Ascending aorta (tissue), 2 donors: ENCODE results near the gene ARL3. TPM values are rescaled to one million over a fixed set of nuclear protein-coding genes. Genes with fewer than 3 reads are reported as not detected.

Experiments
- DNase-seq, 2 donors: peaks; one replicate each; pipeline ENCODE4 v3.0.0-alpha.2; 2019; ENCODE audit warnings: low spot score in 2 of 2
- H3K27ac ChIP-seq, 2 donors: fragments of 200-600 bp; sonication (generic); one replicate each; pipeline ENCODE4 v1.5.1; 2016 to 2017; ENCODE audit warnings: mild to moderate bottlenecking in 1 of 2
- H3K27me3 ChIP-seq: fragments of 200-600 bp; sonication (generic); one replicate; pipeline ENCODE4 v1.5.1; 2017
- H3K36me3 ChIP-seq, 2 donors: fragments of 200-600 bp; sonication (generic); one replicate each; pipeline ENCODE4 v1.5.1; 2016
- H3K4me1 ChIP-seq, 2 donors: fragments of 200-600 bp; sonication (generic); one replicate each; pipeline ENCODE4 v1.5.1; 2016 to 2017; ENCODE audit warnings: mild to moderate bottlenecking in 1 of 2
- H3K4me3 ChIP-seq, 2 donors: fragments of 200-600 bp; sonication (generic); one replicate each; pipeline ENCODE4 v1.5.1; 2016 to 2017; ENCODE audit warnings: mild to moderate bottlenecking in 1 of 2
- H3K9me3 ChIP-seq, 2 donors: fragments of 200-600 bp; sonication (generic); one replicate each; pipeline ENCODE4 v1.5.1; 2016
- CTCF ChIP-seq, 3 experiments: fragments of 200-600 bp in 2 of 3; fragments of 450-650 bp in 1 of 3; sonication (generic) in 2 of 3; IDR thresholded peaks; one replicate each; pipeline ENCODE4 v1.5.1; 2016 to 2019; ENCODE audit warnings: antibody characterized with exemption in 3 of 3, mild to moderate bottlenecking in 1 of 3, moderate library complexity in 1 of 3
- intact Hi-C: fragments of 100-400 bp; cut with DNase I; formaldehyde crosslinking; loops from one replicate; pipeline ENCODE4 v1.15.1; 2023
- total RNA-seq: library from RNA; depleted of rRNA; stranded (reverse); fragments of >200 nt; gene quantifications from one replicate; pipeline ENCODE4 v1.1.0, GENCODE V29; 2016

ARL3 gene
- total RNA-seq, 1 donor from 2014 or later: 2.0 TPM

GRCh38 chr10:102731222-102731800, 17.1 kb upstream of the ARL3 start:
- Histone ChIP-seq H3K27ac (no peak overlapping the region), H3K9me3 (no peaks in the 10 kb centered on the region), H3K36me3 (peaks cover 0 to 5% of the 10 kb centered on the region in 2 donors), H3K4me1 (peaks cover 0 to 7% of the 10 kb centered on the region in 2 donors), H3K4me3 (no peak overlapping the region), H3K27me3 (no peaks in the 10 kb centered on the region)
- no peak for DNase-seq
- no peak for TF ChIP-seq CTCF (IDR thresholded peaks at IDR 0.05)
- intact Hi-C loops: no loop called here

GRCh38 chr10:102729029-102730026, 15.1 kb upstream of the ARL3 start:
- TF ChIP-seq CTCF (IDR thresholded peaks at IDR 0.05): peak; percentile 92 to 94 (median 92)
- DNase-seq: peak; percentile 48 to 93
- Histone ChIP-seq H3K27me3 (no peaks in the 10 kb centered on the region), H3K27ac (no peak overlapping the region), H3K4me3 (no peak overlapping the region), H3K9me3 (no peaks in the 10 kb centered on the region), H3K36me3 (peaks cover 0 to 5% of the 10 kb centered on the region in 2 donors), H3K4me1 (peaks cover 0 to 7% of the 10 kb centered on the region in 2 donors)
- intact Hi-C loops: loop anchor here (1.0 to 5.0 kb wide), 3 partner anchors 106 to 343 kb away; no protein-coding TSS in a partner anchor

GRCh38 chr10:102727037-102727818, 13.0 kb upstream of the ARL3 start:
- Histone ChIP-seq H3K36me3 (no peaks in the 10 kb centered on the region), H3K27me3 (no peaks in the 10 kb centered on the region), H3K4me1 (peaks cover 0 to 7% of the 10 kb centered on the region in 2 donors), H3K27ac (no peak overlapping the region), H3K4me3 (no peak overlapping the region), H3K9me3 (no peaks in the 10 kb centered on the region)
- DNase-seq: no peak
- intact Hi-C loops: loop anchor here (5.0 kb wide), 1 partner anchor 345 kb away; no protein-coding TSS in a partner anchor
- TF ChIP-seq CTCF (IDR thresholded peaks at IDR 0.05): no peak

GRCh38 chr10:102726274-102726673, 12.1 kb upstream of the ARL3 start:
- Histone ChIP-seq H3K27ac (no peak overlapping the region), H3K4me3 (no peak overlapping the region), H3K9me3 (no peaks in the 10 kb centered on the region), H3K27me3 (no peaks in the 10 kb centered on the region), H3K36me3 (no peaks in the 10 kb centered on the region), H3K4me1 (peaks cover 0 to 7% of the 10 kb centered on the region in 2 donors)
- peak; percentile 29 to 78 for DNase-seq
- no peak for TF ChIP-seq CTCF (IDR thresholded peaks at IDR 0.05)
- intact Hi-C loops: loop anchor here (5.0 kb wide), 1 partner anchor 346 kb away; no protein-coding TSS in a partner anchor

- intact Hi-C loops: no loop called here
- Histone ChIP-seq H3K4me3 (no peak overlapping the region), H3K9me3 (no peaks in the 10 kb centered on the region), H3K27ac (no peak overlapping the region), H3K4me1 (peaks cover 0 to 3% of the 10 kb centered on the region in 2 donors), H3K27me3 (no peaks in the 10 kb centered on the region), H3K36me3 (no peaks in the 10 kb centered on the region)
- no peak for DNase-seq
- TF ChIP-seq CTCF (IDR thresholded peaks at IDR 0.05): no peak
Observed at GRCh38 chr10:102723989-102724388, 9.8 kb upstream of the ARL3 start.
